GM19372 (cell line): ENCODE measurements around the gene ANKRD27.

Experiments used
- ATAC-seq: cut with Tn5 transposase; IDR thresholded peaks from one replicate; pipeline ENCODE4 v1.9.1; 2021; ENCODE audit warnings: mild to moderate bottlenecking, low read depth, moderate library complexity; ENCODE audit not compliant: unreplicated experiment

ANKRD27 gene

GRCh38 chr19:32567486-32567885 lies 107.5 kb downstream of the ANKRD27 start:
- ATAC-seq = no peak

- no peak for ATAC-seq
Measured at GRCh38 chr19:32566246-32566830, 108.6 kb downstream of the ANKRD27 start.

DNA sequence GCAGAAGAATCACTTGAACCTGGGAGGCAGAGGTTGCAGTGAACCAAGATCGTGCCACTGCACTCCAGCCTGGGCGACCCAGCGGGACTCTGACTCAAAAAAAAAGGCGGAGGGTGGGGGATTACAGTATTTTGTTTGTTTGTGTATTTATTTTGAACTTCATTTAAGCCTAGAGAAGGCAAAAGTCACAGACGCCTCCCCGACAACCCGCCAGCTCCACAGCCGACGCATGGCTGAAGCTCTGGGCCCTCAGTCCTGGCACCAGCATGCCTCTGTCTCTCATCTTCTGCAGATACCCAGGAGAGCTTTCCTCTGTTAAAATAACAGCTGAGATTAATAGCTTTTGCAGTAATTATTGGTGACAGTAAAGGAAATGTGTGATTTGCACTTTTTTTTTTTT lies 111.2 kb downstream of the ANKRD27 start:
- no peak for ATAC-seq

GRCh38 chr19:32558607-32559228 lies 116.3 kb downstream of the ANKRD27 start:
- ATAC-seq = no peak

DNA sequence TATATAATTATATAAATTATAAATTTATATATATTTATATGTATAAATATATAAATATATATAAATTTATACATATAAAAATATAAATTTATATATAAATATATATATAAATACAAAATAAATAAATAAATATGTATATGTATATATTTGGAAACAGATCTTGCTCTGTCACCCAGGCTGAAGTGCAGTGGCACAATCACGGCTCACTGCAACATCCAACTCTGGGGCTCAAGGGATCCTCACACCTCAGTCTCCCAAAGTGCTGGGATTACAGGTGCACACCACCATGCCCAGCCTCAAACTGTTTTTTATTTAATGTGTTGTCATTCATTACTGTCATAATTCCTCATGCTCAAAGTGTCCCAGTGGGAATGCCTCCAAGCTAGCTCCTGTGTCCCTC lies 119.2 kb downstream of the ANKRD27 start:
- no peak for ATAC-seq

DNA sequence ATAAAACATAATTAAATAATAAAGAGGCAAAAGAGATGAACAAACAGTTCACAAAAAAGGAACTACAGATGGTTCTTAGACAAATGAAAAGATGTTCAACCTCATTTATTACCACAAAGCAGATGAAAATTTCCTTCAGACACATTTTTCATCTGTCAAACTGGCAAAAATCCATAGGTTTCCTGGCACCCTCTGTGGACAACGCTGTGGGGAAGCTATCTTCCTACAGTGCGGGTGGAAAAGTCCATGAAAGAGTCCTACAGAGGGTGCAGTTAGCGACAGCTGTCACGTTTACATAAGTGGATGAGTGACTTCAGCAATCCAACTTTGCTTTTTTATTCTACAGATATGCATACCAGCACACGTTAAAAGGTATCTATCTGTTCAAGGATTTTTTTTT lies 124.3 kb downstream of the ANKRD27 start:
- no peak for ATAC-seq
